Lower leg skin (tissue), 4 donors: ENCODE results near the gene GADD45B. TPM values are rescaled to one million over a fixed set of nuclear protein-coding genes. Genes with fewer than 3 reads are reported as not detected.

Experiments
- DNase-seq, 2 donors: peaks; one replicate each; pipeline ENCODE4 v3.0.0-alpha.2; 2019; ENCODE audit warnings: low spot score in 2 of 2
- H3K4me3 ChIP-seq: fragments of 200-600 bp; sonication (generic); 2 replicates; pipeline ENCODE4 v1.5.1; 2017; ENCODE audit warnings: mild to moderate bottlenecking, low read depth; ENCODE audit not compliant: poor library complexity, severe bottlenecking
- CTCF ChIP-seq, 3 donors: fragments of 450-650 bp; IDR thresholded peaks; one replicate each; pipeline ENCODE4 v1.5.1; 2016; ENCODE audit warnings: antibody characterized with exemption in 3 of 3, mild to moderate bottlenecking in 3 of 3, moderate library complexity in 2 of 3
- POLR2A ChIP-seq, 2 donors: fragments of 450-650 bp; IDR thresholded peaks; one replicate each; pipeline ENCODE4 v1.6.1; 2016 to 2017; ENCODE audit warnings: antibody characterized with exemption in 2 of 2, mild to moderate bottlenecking in 1 of 2, moderate library complexity in 1 of 2
- WGBS, 2 donors: methylation state at CpG; one replicate each; pipeline ENCODE4 v1.1.5; 2018; 5-methylcytosine and 5-hydroxymethylcytosine counted together
- intact Hi-C: fragments of 100-400 bp; cut with DNase I; formaldehyde crosslinking; loops from one replicate; pipeline ENCODE4 v1.15.0; 2023; ENCODE audit warnings: low total_unique reads
- total RNA-seq, 4 donors: library from RNA; depleted of rRNA; stranded (reverse); fragments of >200 nt; gene quantifications; one replicate each; pipeline ENCODE4 v1.1.0, GENCODE V29; 2016

Gene GADD45B
- total RNA-seq, result 100 to 1,000 TPM in 2 of 4 donors, 10 to 100 TPM in 2; 74.0 to 205 (median 106) TPM

- intact Hi-C loops, result loop anchor here (2.0 to 5.0 kb wide), 2 partner anchors 66 to 135 kb away; no protein-coding TSS in a partner anchor
- DNase-seq, result peak; percentile 98 to 99
- peak within 1 kb of the TSS; percentile 92 for H3K4me3 ChIP-seq
- TF ChIP-seq POLR2A (IDR thresholded peaks at IDR 0.05) (peak in 1 of 2 donors; percentile 100), CTCF (IDR thresholded peaks at IDR 0.05) (no peak)
- 0 to 1% methylated on average over 53 to 58 of the region's 70 CpGs for WGBS, 2 donors
Measured at GRCh38 chr19:2475702-2476450, at the start of gene GADD45B. GADD45B (plus strand) TSS chr19:2476127; CDS start chr19:2476359, 232 bp downstream.

- 4 to 8% methylated on average over 31 to 43 of the region's 66 CpGs for WGBS, 2 donors
- no peak for TF ChIP-seq CTCF (IDR thresholded peaks at IDR 0.05)
- no peak for TF ChIP-seq POLR2A (IDR thresholded peaks at IDR 0.05)
- peak overlapping the region; percentile 84 for H3K4me3 ChIP-seq
- peak in 1 of 2 donors; percentile 87 for DNase-seq
- intact Hi-C loops, result no loop called here
Measured at GRCh38 chr19:2426611-2427428, 49.1 kb upstream of the GADD45B start.

GRCh38 chr19:2427429-2428320 lies 48.3 kb upstream of the GADD45B start, which contains the start of gene TIMM13:
TIMM13 (minus strand) TSS chr19:2427586; CDS start chr19:2427533, 53 bp downstream.
- TF ChIP-seq POLR2A (IDR thresholded peaks at IDR 0.05) (no peak), CTCF (IDR thresholded peaks at IDR 0.05) (no peak)
- peak; percentile 96 to 99 for DNase-seq
- H3K4me3 ChIP-seq, result peak within 1 kb of the TSS; percentile 84
- intact Hi-C loops, result no loop called here
- 1% methylated on average over 42 to 53 of the region's 77 CpGs for WGBS, 2 donors

GRCh38 chr19:2428321-2428690 lies 47.6 kb upstream of the GADD45B start:
- TF ChIP-seq POLR2A (IDR thresholded peaks at IDR 0.05) (no peak), CTCF (IDR thresholded peaks at IDR 0.05) (no peak)
- no peak overlapping the region for H3K4me3 ChIP-seq
- intact Hi-C loops, result no loop called here
- DNase-seq, result peak; percentile 23 to 89
- 11 to 12% methylated on average over 24 of the region's 25 CpGs for WGBS, 2 donors
